Embryonic facial prominence (tissue), 1 donor: ENCODE measurements around the gene MKKS.
"Not testable (repeated sequence)": the region's sequence is repeated elsewhere in the genome, so short reads cannot be mapped to it uniquely, and the experiment has no call there.

Experiments used
- DNase-seq: peaks from one replicate; pipeline ENCODE4 v3.0.0-alpha.2; 2016; ENCODE audit errors: extremely low spot score

MKKS gene

GRCh38 chr20:10412591-10413408, 21.2 kb downstream of the MKKS start:
- no peak for DNase-seq

GRCh38 chr20:10411673-10412072, 22.3 kb downstream of the MKKS start:
- DNase-seq: no peak

GRCh38 chr20:10408108-10408813, 25.8 kb downstream of the MKKS start:
- DNase-seq: no peak

GRCh38 chr20:10404959-10405530, 29.0 kb downstream of the MKKS start:
- DNase-seq: no peak

GRCh38 chr20:10404023-10404628, 29.9 kb downstream of the MKKS start:
- DNase-seq: no peak

GRCh38 chr20:10402938-10403608, 30.9 kb downstream of the MKKS start:
- no peak for DNase-seq

GRCh38 chr20:10398834-10399369, 35.1 kb downstream of the MKKS start:
- DNase-seq: no peak

- not testable (repeated sequence) for DNase-seq
Observed at GRCh38 chr20:10394752-10395151, 39.3 kb downstream of the MKKS start.

- DNase-seq: no peak
Observed at GRCh38 chr20:10390709-10391108, 43.3 kb downstream of the MKKS start.

- DNase-seq: no peak
Observed at GRCh38 chr20:10388597-10388996, 45.4 kb downstream of the MKKS start.

GRCh38 chr20:10387686-10388085, 46.3 kb downstream of the MKKS start:
- no peak for DNase-seq

GRCh38 chr20:10385850-10386544, 48.0 kb downstream of the MKKS start:
- DNase-seq: no peak

- DNase-seq: no peak
Observed at GRCh38 chr20:10381477-10381876, 52.5 kb downstream of the MKKS start.

- DNase-seq: no peak
Observed at GRCh38 chr20:10379761-10380160, 54.3 kb downstream of the MKKS start.

- DNase-seq: no peak
Observed at GRCh38 chr20:10376270-10377075, 57.5 kb downstream of the MKKS start.

- no peak for DNase-seq
Observed at GRCh38 chr20:10375191-10375590, 58.8 kb downstream of the MKKS start.

- DNase-seq: no peak
Observed at GRCh38 chr20:10374036-10374435, 60.0 kb downstream of the MKKS start.

GRCh38 chr20:10371467-10371866, 62.6 kb downstream of the MKKS start:
- no peak for DNase-seq

- DNase-seq: no peak
Observed at GRCh38 chr20:10370091-10370887, 63.7 kb downstream of the MKKS start.
